Measurements from ENCODE around the gene PDGFRB. TPM values are rescaled to one million over a fixed set of nuclear protein-coding genes. Genes with fewer than 3 reads are reported as not detected.

Gene PDGFRB
- total RNA-seq, 1 experiment from 2014 or later, result 0.34 TPM

GRCh38 chr5:150189326-150189725, 33.7 kb upstream of the PDGFRB start:
- Histone ChIP-seq H3K9ac (ENCODE audit: low read length) (no peak overlapping the region), H3K27ac (ENCODE audit: low read depth, low read length) (no peak overlapping the region), H3K4me2 (ENCODE audit: low read length) (no peak overlapping the region), H3K9me3 (ENCODE audit: control insufficient read depth in 1 of 2, insufficient read depth in 1 of 2, low read depth in 1 of 2, low read length in 2 of 2) (no peaks in the 10 kb centered on the region), H3K27me3 (ENCODE audit: insufficient read depth, low read length) (no peaks in the 10 kb centered on the region; the same call in 1 of the 2 replicates), H2AFZ (ENCODE audit: low read depth, low read length, poor library complexity, severe bottlenecking) (no peak overlapping the region), H3K36me3 (ENCODE audit: control insufficient read depth in 1 of 2, insufficient read depth in 2 of 2, low read length in 2 of 2) (no peaks in the 10 kb centered on the region), H3K9me2 (ENCODE audit: insufficient read depth) (no peaks in the 10 kb centered on the region), H3K79me2 (ENCODE audit: insufficient read depth, low read length) (no peaks in the 10 kb centered on the region), H3K4me3 (replicated peaks in 1 of 2; ENCODE audit: low read depth in 1 of 2, low read length in 2 of 2) (no peak overlapping the region), H3K4me1 (ENCODE audit: control insufficient read depth in 1 of 2, insufficient read depth in 2 of 2, low read length in 2 of 2) (peaks cover 0 to 7% of the 10 kb centered on the region in 2 experiments; a peak in 1 of 4 replicates), H4K20me1 (ENCODE audit: insufficient read depth) (no peaks in the 10 kb centered on the region)
- RAD21 ChIA-PET (ENCODE audit: low non-redundant PET in 1 of 2, low total read pairs in 2 of 2, uncharacterized antibody in 2 of 2, unreplicated experiment in 2 of 2), result no interaction called here
- intact Hi-C loops (cut with micrococcal nuclease), result no loop called here
- ATAC-seq, result no peak
- CTCF ChIA-PET, result no interaction called here
- TF ChIP-seq POLR2A (IDR thresholded peaks at IDR 0.05; ENCODE audit: borderline replicate concordance, extremely low read depth, insufficient read depth, insufficient read length) (no peak), CEBPB (IDR thresholded peaks at IDR 0.05; ENCODE audit: low read depth) (no peak), REST (IDR thresholded peaks at IDR 0.05; ENCODE audit: low read depth) (no peak), ZFX (IDR thresholded peaks at IDR 0.05) (no peak), POLR2AphosphoS5 (IDR thresholded peaks at IDR 0.05; ENCODE audit: low read depth, low read length) (no peak), FOSL1 (IDR thresholded peaks at IDR 0.05; ENCODE audit: low read depth) (no peak), SRF (IDR thresholded peaks at IDR 0.05; ENCODE audit: low read depth) (no peak), ZNF274 (IDR thresholded peaks at IDR 0.05; ENCODE audit: low read depth, low read length) (no peak), SP1 (IDR thresholded peaks at IDR 0.05; ENCODE audit: low read depth) (no peak), YY1 (IDR thresholded peaks at IDR 0.05; ENCODE audit: extremely low read depth, insufficient replicate concordance, low read depth, low read length) (no peak), SIN3A (IDR thresholded peaks at IDR 0.05; ENCODE audit: low read depth) (no peak), ATF3 (IDR thresholded peaks at IDR 0.05) (no peak), EGR1 (IDR thresholded peaks at IDR 0.05; ENCODE audit: low read depth) (no peak), JUND (IDR thresholded peaks at IDR 0.05) (no peak), TCF7L2 (IDR thresholded peaks at IDR 0.05; ENCODE audit: borderline replicate concordance, extremely low read depth, insufficient read depth, insufficient read length) (no peak), CTCF (IDR thresholded peaks at IDR 0.05 in 2 of 3, conservative IDR thresholded peaks at IDR 0.05 in 1 of 3; ENCODE audit: borderline replicate concordance in 1 of 3, insufficient read depth in 1 of 3, low read depth in 2 of 3, low read length in 2 of 3) (no peak), CBX3 (IDR thresholded peaks at IDR 0.05; ENCODE audit: low read depth) (no peak), EZH2 (IDR thresholded peaks at IDR 0.05) (no peak)
- TF ChIP-seq, protein P1, sequence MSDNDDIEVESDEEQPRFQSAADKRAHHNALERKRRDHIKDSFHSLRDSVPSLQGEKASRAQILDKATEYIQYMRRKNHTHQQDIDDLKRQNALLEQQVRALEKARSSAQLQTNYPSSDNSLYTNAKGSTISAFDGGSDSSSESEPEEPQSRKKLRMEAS (IDR thresholded peaks at IDR 0.05), result no peak
- TF ChIP-seq, protein P2, sequence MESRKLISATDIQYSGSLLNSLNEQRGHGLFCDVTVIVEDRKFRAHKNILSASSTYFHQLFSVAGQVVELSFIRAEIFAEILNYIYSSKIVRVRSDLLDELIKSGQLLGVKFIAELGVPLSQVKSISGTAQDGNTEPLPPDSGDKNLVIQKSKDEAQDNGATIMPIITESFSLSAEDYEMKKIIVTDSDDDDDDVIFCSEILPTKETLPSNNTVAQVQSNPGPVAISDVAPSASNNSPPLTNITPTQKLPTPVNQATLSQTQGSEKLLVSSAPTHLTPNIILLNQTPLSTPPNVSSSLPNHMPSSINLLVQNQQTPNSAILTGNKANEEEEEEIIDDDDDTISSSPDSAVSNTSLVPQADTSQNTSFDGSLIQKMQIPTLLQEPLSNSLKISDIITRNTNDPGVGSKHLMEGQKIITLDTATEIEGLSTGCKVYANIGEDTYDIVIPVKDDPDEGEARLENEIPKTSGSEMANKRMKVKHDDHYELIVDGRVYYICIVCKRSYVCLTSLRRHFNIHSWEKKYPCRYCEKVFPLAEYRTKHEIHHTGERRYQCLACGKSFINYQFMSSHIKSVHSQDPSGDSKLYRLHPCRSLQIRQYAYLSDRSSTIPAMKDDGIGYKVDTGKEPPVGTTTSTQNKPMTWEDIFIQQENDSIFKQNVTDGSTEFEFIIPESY (IDR thresholded peaks at IDR 0.05; ENCODE audit: extremely low read depth, insufficient replicate concordance, low read length), result no peak
- BruUV-seq (replicated peaks), result no TSS peak
- no peak for DNase-seq (ENCODE audit: low read depth, low spot score)
- POLR2A ChIA-PET, result no interaction called here

Data from HCT116 (cell line).